C4-2B (cell line): ENCODE results near the gene APCDD1.

ENCODE experiments used
- H3K27ac ChIP-seq: fragments of 450-650 bp; 2 replicates; pipeline ENCODE4 v1.5.1; 2017
- ZFX ChIP-seq: fragments of 450-650 bp; IDR thresholded peaks from 2 replicates; pipeline ENCODE4 v1.6.1; 2017
- TF ChIP-seq, protein P1 (sequence below): fragments of 450-650 bp; conservative IDR thresholded peaks from 2 replicates; pipeline ENCODE4 v1.5.1; 2017; ENCODE audit warnings: mild to moderate bottlenecking

The APCDD1 gene

DNA sequence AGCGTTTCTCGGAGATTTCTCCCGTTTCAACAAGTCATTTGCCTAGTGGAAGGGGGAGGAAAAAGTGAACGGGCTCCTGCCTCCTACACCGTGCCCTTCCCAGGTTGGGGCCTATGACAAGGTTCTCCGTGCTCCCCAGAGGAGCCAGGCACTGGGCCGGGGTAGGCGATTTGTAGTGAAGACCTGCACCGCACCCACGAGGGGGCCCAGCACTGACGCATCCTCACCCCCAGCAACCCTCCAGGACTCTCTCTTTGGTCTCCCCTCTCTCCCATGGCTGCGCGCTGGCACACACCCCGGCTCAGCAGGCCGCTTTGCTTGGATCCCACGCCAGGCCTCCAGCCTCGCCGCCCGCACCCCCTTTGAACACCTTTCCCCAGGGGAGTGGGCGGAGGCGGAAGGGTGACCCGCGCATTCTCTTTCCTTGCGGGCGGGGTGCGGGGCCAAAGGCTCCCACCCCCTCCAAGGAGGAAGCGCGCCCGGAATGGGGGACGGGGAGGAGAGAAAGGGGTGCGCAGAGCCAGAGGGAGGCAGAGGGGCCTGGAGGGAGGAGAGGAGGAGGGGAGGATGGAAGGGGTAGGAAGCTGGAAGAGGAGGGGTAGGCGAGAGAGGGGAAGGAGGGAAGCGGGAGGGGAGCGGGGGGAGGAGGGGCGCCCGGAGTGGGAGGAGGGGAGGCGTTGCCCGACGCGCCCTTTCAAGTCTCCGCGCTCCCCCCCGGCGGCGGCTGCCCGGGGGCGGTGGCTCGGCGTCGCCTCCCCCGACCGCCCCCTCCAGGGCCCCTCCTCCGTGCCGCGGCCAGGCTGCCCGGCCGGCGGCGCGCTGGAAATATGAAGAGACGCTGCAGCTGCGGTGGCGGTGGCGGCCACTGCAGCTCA lies at the start of gene APCDD1:
Gene APCDD1, plus strand, starts transcription at position 830 of the 875 bp plus-strand sequence. CDS start 347 bp downstream, outside the sequence.
- H3K27ac ChIP-seq = peak within 1 kb of the TSS; percentile 32
- TF ChIP-seq ZFX = no peak
- TF ChIP-seq, protein P1, sequence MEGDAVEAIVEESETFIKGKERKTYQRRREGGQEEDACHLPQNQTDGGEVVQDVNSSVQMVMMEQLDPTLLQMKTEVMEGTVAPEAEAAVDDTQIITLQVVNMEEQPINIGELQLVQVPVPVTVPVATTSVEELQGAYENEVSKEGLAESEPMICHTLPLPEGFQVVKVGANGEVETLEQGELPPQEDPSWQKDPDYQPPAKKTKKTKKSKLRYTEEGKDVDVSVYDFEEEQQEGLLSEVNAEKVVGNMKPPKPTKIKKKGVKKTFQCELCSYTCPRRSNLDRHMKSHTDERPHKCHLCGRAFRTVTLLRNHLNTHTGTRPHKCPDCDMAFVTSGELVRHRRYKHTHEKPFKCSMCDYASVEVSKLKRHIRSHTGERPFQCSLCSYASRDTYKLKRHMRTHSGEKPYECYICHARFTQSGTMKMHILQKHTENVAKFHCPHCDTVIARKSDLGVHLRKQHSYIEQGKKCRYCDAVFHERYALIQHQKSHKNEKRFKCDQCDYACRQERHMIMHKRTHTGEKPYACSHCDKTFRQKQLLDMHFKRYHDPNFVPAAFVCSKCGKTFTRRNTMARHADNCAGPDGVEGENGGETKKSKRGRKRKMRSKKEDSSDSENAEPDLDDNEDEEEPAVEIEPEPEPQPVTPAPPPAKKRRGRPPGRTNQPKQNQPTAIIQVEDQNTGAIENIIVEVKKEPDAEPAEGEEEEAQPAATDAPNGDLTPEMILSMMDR = no peak

GRCh38 chr18:10405014-10405493 lies 49.4 kb upstream of the APCDD1 start:
- TF ChIP-seq, protein P1 = no peak
- TF ChIP-seq ZFX = no peak
- no peak overlapping the region for H3K27ac ChIP-seq

DNA sequence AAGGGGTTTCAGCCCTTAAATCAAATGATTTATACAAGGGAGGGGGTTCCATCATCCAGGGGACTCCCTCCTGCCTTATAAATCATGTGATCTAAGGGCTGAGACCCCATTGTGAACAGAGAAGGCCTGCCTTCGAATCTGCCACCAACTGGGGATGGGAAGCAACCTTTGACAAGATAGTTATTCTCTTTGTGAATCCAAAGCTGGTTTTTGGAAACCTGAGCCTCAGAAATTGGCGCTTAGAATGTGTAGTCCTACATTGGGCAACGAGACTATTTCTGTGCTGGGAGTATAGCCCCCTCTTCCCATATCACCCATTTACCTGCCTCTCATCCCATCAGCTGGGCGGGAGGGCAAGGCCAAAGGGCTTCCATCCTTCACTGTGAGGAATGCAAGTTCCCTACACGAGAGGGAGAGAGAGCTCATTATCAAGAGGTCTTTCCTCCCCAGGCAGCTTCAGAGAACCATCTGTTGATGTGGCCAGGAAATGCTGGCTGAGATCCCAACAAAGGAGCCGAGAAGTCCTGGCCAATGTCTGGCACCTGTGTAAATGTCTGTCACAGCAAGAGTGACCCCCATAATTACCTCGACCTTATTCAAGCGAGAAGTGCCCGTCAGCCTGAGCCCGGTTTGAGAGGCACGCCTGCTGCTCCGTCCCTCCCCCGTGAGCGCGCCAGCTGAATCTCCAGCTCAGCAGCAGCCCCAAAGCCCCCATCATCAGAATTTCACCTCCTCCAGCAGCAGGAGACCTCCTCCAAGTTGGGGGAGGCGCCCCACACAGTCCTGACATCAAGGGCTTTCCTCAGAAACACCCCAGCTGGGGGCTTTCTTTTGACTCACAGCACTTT lies 48.4 kb upstream of the APCDD1 start:
- H3K27ac ChIP-seq = no peak overlapping the region
- no peak for TF ChIP-seq ZFX
- TF ChIP-seq, protein P1 = no peak

- TF ChIP-seq, protein P1 = no peak
- no peak for TF ChIP-seq ZFX
- H3K27ac ChIP-seq = peak overlapping the region; percentile 4; the same call in 1 of the 2 replicates
Measured at GRCh38 chr18:10408131-10408530, 46.3 kb upstream of the APCDD1 start.

- no peak for TF ChIP-seq ZFX
- TF ChIP-seq, protein P1 = no peak
- H3K27ac ChIP-seq = no peak overlapping the region
Measured at GRCh38 chr18:10409041-10409440, 45.4 kb upstream of the APCDD1 start.

GRCh38 chr18:10410472-10411308 lies 43.7 kb upstream of the APCDD1 start:
- H3K27ac ChIP-seq = 0 out of 2 replicates have a peak overlapping the region, but pooled peaks have one; percentile 9
- TF ChIP-seq, protein P1 = no peak
- TF ChIP-seq ZFX = no peak
